ENCODE measurements around the gene ZNF804B.

The ZNF804B gene

GRCh38 chr7:88842201-88842600 lies 82.7 kb downstream of the ZNF804B start:
- FAIRE-seq, result no peak

GRCh38 chr7:88845091-88845490 lies 85.6 kb downstream of the ZNF804B start:
- FAIRE-seq, result no peak

GRCh38 chr7:88851220-88851619 lies 91.7 kb downstream of the ZNF804B start:
- no peak for FAIRE-seq

GRCh38 chr7:88859288-88859687 lies 99.8 kb downstream of the ZNF804B start:
- no peak for FAIRE-seq

- FAIRE-seq, result no peak
These were observed 106.9 kb downstream of the ZNF804B start for GRCh38 chr7:88866265-88866863.

- no peak for FAIRE-seq
These were observed 107.7 kb downstream of the ZNF804B start for GRCh38 chr7:88867158-88867557.

GRCh38 chr7:88868456-88868855 lies 109.0 kb downstream of the ZNF804B start:
- no peak for FAIRE-seq

GRCh38 chr7:88881136-88881535 lies 121.6 kb downstream of the ZNF804B start:
- no peak for FAIRE-seq

GRCh38 chr7:88885131-88885530 lies 125.6 kb downstream of the ZNF804B start:
- FAIRE-seq, result no peak

- no peak for FAIRE-seq
These were observed 129.2 kb downstream of the ZNF804B start for GRCh38 chr7:88888684-88889083.

GRCh38 chr7:88910516-88910915 lies 151.0 kb downstream of the ZNF804B start:
- FAIRE-seq, result no peak

- no peak for FAIRE-seq
These were observed 153.4 kb downstream of the ZNF804B start for GRCh38 chr7:88912852-88913251.

GRCh38 chr7:88915615-88916014 lies 156.1 kb downstream of the ZNF804B start:
- peak; percentile 89 for FAIRE-seq

GRCh38 chr7:88919478-88920131 lies 160.1 kb downstream of the ZNF804B start:
- FAIRE-seq, result no peak

GRCh38 chr7:88922944-88923343 lies 163.4 kb downstream of the ZNF804B start:
- no peak for FAIRE-seq

GRCh38 chr7:88928276-88928675 lies 168.8 kb downstream of the ZNF804B start:
- no peak for FAIRE-seq

- peak; percentile 91 for FAIRE-seq
These were observed 170.2 kb downstream of the ZNF804B start for GRCh38 chr7:88929719-88930118.

GRCh38 chr7:88933285-88933684 lies 173.8 kb downstream of the ZNF804B start:
- FAIRE-seq, result no peak

- FAIRE-seq, result no peak
These were observed 183.5 kb downstream of the ZNF804B start for GRCh38 chr7:88942815-88943501.

GRCh38 chr7:88951826-88952225 lies 192.3 kb downstream of the ZNF804B start:
- no peak for FAIRE-seq

GRCh38 chr7:88964418-88964817 lies 204.9 kb downstream of the ZNF804B start:
- FAIRE-seq, result no peak

GRCh38 chr7:88965371-88965770 lies 205.9 kb downstream of the ZNF804B start:
- FAIRE-seq, result no peak

GRCh38 chr7:88967432-88967831 lies 207.9 kb downstream of the ZNF804B start:
- no peak for FAIRE-seq

- no peak for FAIRE-seq
These were observed 209.7 kb downstream of the ZNF804B start for GRCh38 chr7:88969167-88969566.
